T-cell (primary cell): ENCODE measurements around the gene FAM229B. TPM values are rescaled to one million over a fixed set of nuclear protein-coding genes. Genes with fewer than 3 reads are reported as not detected.

Experiments
- ATAC-seq, 4 experiments: fragments of 200-7000 bp in 3 of 4; fragments of 150-1000 bp in 1 of 4; cut with Tn5 transposase; replicated peaks in 1 of 4; 1 replicate in 3 of 4; 2 replicates in 1 of 4; pipeline ENCODE4 v1.10.0; 2021; ENCODE audit warnings: moderate library complexity in 3 of 4, mild to moderate bottlenecking in 2 of 4, moderate number of reproducible peaks in 1 of 4
- CTCF ChIA-PET, 2 donors: fragments of 300-600 bp; sonication (Branson Sonifier 250); formaldehyde crosslinking; loops; one replicate each; lab custom pipeline; 2022; ENCODE audit warnings: antibody characterized with exemption in 2 of 2; lab: Charles Lee
- POLR2A ChIA-PET, 2 donors: fragments of 300-600 bp; sonication (Branson Sonifier 250); formaldehyde crosslinking; loops; one replicate each; lab custom pipeline; 2022; ENCODE audit warnings: antibody characterized with exemption in 2 of 2; lab: Charles Lee
- DNase-seq, 35 experiments: peaks; one replicate each; pipeline versions ENCODE4 v3.0.0 to v3.0.0-alpha.2; 2013 to 2023
- H3K27ac ChIP-seq: one replicate; pipeline ENCODE4 v1.5.1; 2013; ENCODE audit warnings: low read length
- H3K27me3 ChIP-seq, 2 experiments: replicated peaks in 1 of 2; 1 replicate in 1 of 2; 2 replicates in 1 of 2; pipeline versions ENCODE4 v1.6.1 to v1.7.0; 2013; ENCODE audit warnings: low read length in 1 of 2, mixed read lengths in 1 of 2; ENCODE audit not compliant: control insufficient read depth in 2 of 2, insufficient read depth in 2 of 2; ENCODE audit errors: extremely low read depth in 1 of 2
- H3K36me3 ChIP-seq, 2 donors: 1 replicate in 1 of 2; 2 replicates in 1 of 2; pipeline versions ENCODE4 v1.6.1 to v1.7.0; 2013; ENCODE audit warnings: low read length in 1 of 2; ENCODE audit not compliant: control insufficient read depth in 2 of 2, insufficient read depth in 1 of 2; ENCODE audit errors: extremely low read depth in 1 of 2
- H3K4me1 ChIP-seq, 2 experiments: 1 replicate in 1 of 2; 2 replicates in 1 of 2; pipeline versions ENCODE4 v1.6.1 to v1.7.0; 2013; ENCODE audit warnings: low read length in 2 of 2, mixed read lengths in 1 of 2; ENCODE audit not compliant: insufficient read depth in 2 of 2, control insufficient read depth in 1 of 2; ENCODE audit errors: extremely low read depth in 1 of 2
- H3K4me3 ChIP-seq, 2 donors: 1 replicate in 1 of 2; 2 replicates in 1 of 2; pipeline versions ENCODE4 v1.5.1 to v1.7.0; 2013; ENCODE audit warnings: mild to moderate bottlenecking in 2 of 2, low read length in 1 of 2, moderate library complexity in 1 of 2; ENCODE audit not compliant: control insufficient read depth in 1 of 2; ENCODE audit errors: extremely low read depth in 1 of 2
- H3K9me3 ChIP-seq: 2 replicates; pipeline ENCODE4 v1.7.0; 2013
- H3K27ac Mint-ChIP-seq, 2 donors: one replicate each; pipeline ENCODE4 v1.8.0; 2020 to 2021; ENCODE audit warnings: mild to moderate bottlenecking in 2 of 2, mixed read lengths in 2 of 2
- H3K27me3 Mint-ChIP-seq, 2 donors: one replicate each; pipeline ENCODE4 v1.8.0; 2021 to 2022; ENCODE audit warnings: mixed read lengths in 2 of 2
- H3K36me3 Mint-ChIP-seq: one replicate; pipeline ENCODE4 v1.8.0; 2021; ENCODE audit warnings: mixed read lengths
- H3K4me1 Mint-ChIP-seq, 3 donors: one replicate each; pipeline ENCODE4 v1.8.0; 2020 to 2022; ENCODE audit warnings: mixed read lengths in 3 of 3, mild to moderate bottlenecking in 1 of 3
- H3K4me3 Mint-ChIP-seq, 3 donors: one replicate each; pipeline ENCODE4 v1.8.0; 2020 to 2022; ENCODE audit warnings: mild to moderate bottlenecking in 3 of 3, mixed read lengths in 3 of 3, moderate library complexity in 3 of 3
- H3K9me3 Mint-ChIP-seq, 3 donors: one replicate each; pipeline ENCODE4 v1.8.0; 2020 to 2022; ENCODE audit warnings: mixed read lengths in 3 of 3
- WGBS: methylation state at CpG from one replicate; pipeline ENCODE4 v1.1.5; 2013; ENCODE audit warnings: missing lambda C conversion rate; ENCODE audit not compliant: insufficient coverage; 5-methylcytosine and 5-hydroxymethylcytosine counted together
- total RNA-seq, 35 experiments: library from RNA in 6 of 35; stranded (reverse) in 6 of 35; fragments of 120-200 nt in 1 of 35; gene quantifications; one replicate each; pipeline versions ENCODE4 v1.2.1 to v1.2.4 and lab custom pipeline; 2013 to 2026

The FAM229B gene
- total RNA-seq, 5 donors from 2014 or later (not counting 1 experiment from before 2014, with no cell fraction given): 1.2 to 3.7 (median 3.5) TPM

GRCh38 chr6:112058243-112059032 lies 29.0 kb upstream of the FAM229B start:
- Mint-ChIP-seq H3K4me3 (no peak overlapping the region), H3K27me3 (peaks cover 0 to 4% of the 10 kb centered on the region in 2 donors), H3K9me3 (no peaks in the 10 kb centered on the region), H3K36me3 (no peaks in the 10 kb centered on the region), H3K27ac (no peak overlapping the region), H3K4me1 (no peaks in the 10 kb centered on the region)
- CTCF ChIA-PET: no interaction called here
- H3K36me3 ChIP-seq: no peaks in the 10 kb centered on the region
- H3K4me1 ChIP-seq: no peaks in the 10 kb centered on the region
- no peak overlapping the region for H3K4me3 ChIP-seq
- ATAC-seq: no peak
- 41% methylated on average over 2 of the region's 4 CpGs for WGBS
- H3K9me3 ChIP-seq: no peaks in the 10 kb centered on the region
- DNase-seq: no peak
- H3K27ac ChIP-seq: no peak overlapping the region
- POLR2A ChIA-PET: interaction anchor here in 1 of 2 donors (0.9 kb wide), 1 partner anchor 8 kb away, joined by 4 read pairs; no protein-coding TSS in a partner anchor
- no peaks in the 10 kb centered on the region for H3K27me3 ChIP-seq

GRCh38 chr6:112061605-112062004 lies 25.8 kb upstream of the FAM229B start:
- Mint-ChIP-seq H3K36me3 (no peaks in the 10 kb centered on the region), H3K9me3 (no peaks in the 10 kb centered on the region), H3K27ac (no peak overlapping the region), H3K4me3 (no peak overlapping the region), H3K27me3 (no peaks in the 10 kb centered on the region), H3K4me1 (peaks cover 0 to 6% (median 0%) of the 10 kb centered on the region in 3 donors)
- WGBS: no CpG with 5 or more reads among the region's 4 CpGs
- Histone ChIP-seq H3K36me3 (no peaks in the 10 kb centered on the region), H3K27ac (no peak overlapping the region), H3K4me3 (no peak overlapping the region), H3K27me3 (no peaks in the 10 kb centered on the region), H3K4me1 (no peaks in the 10 kb centered on the region), H3K9me3 (no peaks in the 10 kb centered on the region)
- ATAC-seq: no peak
- CTCF ChIA-PET: interaction anchor here in 1 of 2 donors (0.6 to 1.2 kb wide), 2 partner anchors 44 to 1120 kb away, joined by 4 to 5 read pairs; no protein-coding TSS in a partner anchor
- POLR2A ChIA-PET: interaction anchor here (0.6 kb wide), 2 partner anchors 18 to 1378 kb away, joined by 3 to 4 read pairs; no protein-coding TSS in a partner anchor
- DNase-seq: no peak

- H3K36me3 ChIP-seq: no peaks in the 10 kb centered on the region
- no peaks in the 10 kb centered on the region for H3K9me3 ChIP-seq
- no peaks in the 10 kb centered on the region for H3K27me3 ChIP-seq
- no peak overlapping the region for H3K27ac ChIP-seq
- WGBS: no CpG with 5 or more reads among the region's 3 CpGs
- no peak for ATAC-seq
- H3K4me1 ChIP-seq: no peaks in the 10 kb centered on the region
- H3K4me3 Mint-ChIP-seq: no peak overlapping the region
- no peaks in the 10 kb centered on the region for H3K27me3 Mint-ChIP-seq
- no peak overlapping the region for H3K27ac Mint-ChIP-seq
- no peak for DNase-seq
- no peaks in the 10 kb centered on the region for H3K9me3 Mint-ChIP-seq
- no peaks in the 10 kb centered on the region for H3K36me3 Mint-ChIP-seq
- ChIA-PET POLR2A (interaction anchor here in 1 of 2 donors (0.6 kb wide), 1 partner anchor 211 kb away, joined by 3 read pairs; no protein-coding TSS in a partner anchor), CTCF (no interaction called here)
- peaks cover 2 to 10% (median 4%) of the 10 kb centered on the region in 3 donors for H3K4me1 Mint-ChIP-seq
- H3K4me3 ChIP-seq: no peak overlapping the region
Measured at GRCh38 chr6:112062966-112063365, 24.4 kb upstream of the FAM229B start.

GRCh38 chr6:112065426-112065986 lies 21.9 kb upstream of the FAM229B start:
- no peak for ATAC-seq
- WGBS: no CpG with 5 or more reads among the region's 6 CpGs
- ChIA-PET POLR2A (no interaction called here), CTCF (no interaction called here)
- Mint-ChIP-seq H3K27ac (no peak overlapping the region), H3K4me1 (peaks cover 2 to 10% (median 4%) of the 10 kb centered on the region in 3 donors), H3K27me3 (no peaks in the 10 kb centered on the region), H3K9me3 (no peaks in the 10 kb centered on the region), H3K36me3 (no peaks in the 10 kb centered on the region), H3K4me3 (no peak overlapping the region)
- H3K36me3 ChIP-seq: peaks cover 0 to 4% of the 10 kb centered on the region in 2 donors
- H3K27ac ChIP-seq: no peak overlapping the region
- H3K27me3 ChIP-seq: no peaks in the 10 kb centered on the region
- H3K4me3 ChIP-seq: no peak overlapping the region
- H3K4me1 ChIP-seq: no peaks in the 10 kb centered on the region
- H3K9me3 ChIP-seq: no peaks in the 10 kb centered on the region
- DNase-seq: no peak

- Histone ChIP-seq H3K4me3 (no peak overlapping the region), H3K27ac (no peak overlapping the region), H3K27me3 (no peaks in the 10 kb centered on the region), H3K4me1 (no peaks in the 10 kb centered on the region), H3K9me3 (no peaks in the 10 kb centered on the region), H3K36me3 (peaks cover 0 to 6% of the 10 kb centered on the region in 2 donors)
- H3K27me3 Mint-ChIP-seq: no peaks in the 10 kb centered on the region
- H3K36me3 Mint-ChIP-seq: peaks cover 2% of the 10 kb centered on the region
- no peak overlapping the region for H3K4me3 Mint-ChIP-seq
- H3K9me3 Mint-ChIP-seq: no peaks in the 10 kb centered on the region
- POLR2A ChIA-PET: interaction anchor here in 1 of 2 donors (0.7 to 1.4 kb wide), 2 partner anchors 13 to 370 kb away, joined by 3 to 4 read pairs; no protein-coding TSS in a partner anchor
- CTCF ChIA-PET: interaction anchor here in 1 of 2 donors (0.5 kb wide), 1 partner anchor 288 kb away, joined by 11 read pairs; no protein-coding TSS in a partner anchor
- DNase-seq: no peak
- peaks cover 2 to 10% (median 4%) of the 10 kb centered on the region in 3 donors for H3K4me1 Mint-ChIP-seq
- no peak overlapping the region for H3K27ac Mint-ChIP-seq
- 65% methylated on average over 2 of the region's 3 CpGs for WGBS
- ATAC-seq: no peak
Measured at GRCh38 chr6:112066606-112067005, 20.8 kb upstream of the FAM229B start.

GRCh38 chr6:112081569-112081968 lies 5.8 kb upstream of the FAM229B start:
- Histone ChIP-seq H3K27ac (no peak overlapping the region), H3K4me3 (no peak overlapping the region), H3K4me1 (peaks cover 0 to 6% of the 10 kb centered on the region in 2 experiments), H3K27me3 (no peaks in the 10 kb centered on the region), H3K9me3 (no peaks in the 10 kb centered on the region), H3K36me3 (peaks cover 0 to 24% of the 10 kb centered on the region in 2 donors)
- H3K9me3 Mint-ChIP-seq: no peaks in the 10 kb centered on the region
- ATAC-seq (no peak), DNase-seq (no peak)
- ChIA-PET POLR2A (interaction anchor here (0.6 to 0.7 kb wide), 4 partner anchors 31 to 1207 kb away, joined by 3 to 5 read pairs (median 4); no protein-coding TSS in a partner anchor), CTCF (interaction anchor here (0.5 to 0.7 kb wide), 4 partner anchors 42 to 1203 kb away, joined by 3 to 5 read pairs (median 3); no protein-coding TSS in a partner anchor)
- H3K27ac Mint-ChIP-seq: no peak overlapping the region
- WGBS: no CpG with 5 or more reads among the region's 4 CpGs
- H3K27me3 Mint-ChIP-seq: no peaks in the 10 kb centered on the region
- H3K36me3 Mint-ChIP-seq: peaks cover 35% of the 10 kb centered on the region
- peaks cover 8 to 11% (median 9%) of the 10 kb centered on the region in 3 donors for H3K4me1 Mint-ChIP-seq
- H3K4me3 Mint-ChIP-seq: no peak overlapping the region
